HEK293T (cell line): ENCODE measurements around the gene TMED9.
"Not testable (repeated sequence)": the region's sequence is repeated elsewhere in the genome, so short reads cannot be mapped to it uniquely, and the experiment has no call there.

Experiments used
- BHLHE40 ChIP-seq: fragments of 450-650 bp; IDR thresholded peaks from 2 replicates; pipeline ENCODE4 v1.6.1; 2016; ENCODE audit warnings: mild to moderate bottlenecking, moderate library complexity, borderline replicate concordance
- ELF4 ChIP-seq: fragments of 450-650 bp; IDR thresholded peaks from 2 replicates; pipeline ENCODE4 v1.6.1; 2017; ENCODE audit warnings: antibody characterized with exemption
- FOXA1 ChIP-seq: fragments of 450-650 bp; IDR thresholded peaks from 2 replicates; pipeline ENCODE4 v1.6.1; 2016; ENCODE audit warnings: mild to moderate bottlenecking
- FOXK2 ChIP-seq: fragments of 450-650 bp; IDR thresholded peaks from 2 replicates; pipeline ENCODE4 v1.6.1; 2016; ENCODE audit warnings: mild to moderate bottlenecking
- FOXM1 ChIP-seq: fragments of 450-650 bp; IDR thresholded peaks from 2 replicates; pipeline ENCODE4 v1.6.1; 2017; ENCODE audit warnings: mild to moderate bottlenecking, borderline replicate concordance
- HDGF ChIP-seq: fragments of 450-650 bp; IDR thresholded peaks from 2 replicates; pipeline ENCODE4 v1.6.1; 2017; ENCODE audit warnings: antibody characterized with exemption, borderline replicate concordance
- NFRKB ChIP-seq: fragments of 450-650 bp; IDR thresholded peaks from 2 replicates; pipeline ENCODE4 v1.6.1; 2016; ENCODE audit warnings: mild to moderate bottlenecking, moderate library complexity
- PKNOX1 ChIP-seq: fragments of 450-650 bp; IDR thresholded peaks from 2 replicates; pipeline ENCODE4 v1.6.1; 2016
- SP1 ChIP-seq: fragments of 450-650 bp; IDR thresholded peaks from 2 replicates; pipeline ENCODE4 v1.6.1; 2017
- SUZ12 ChIP-seq: fragments of 450-650 bp; IDR thresholded peaks from 2 replicates; pipeline ENCODE4 v1.6.1; 2016; ENCODE audit warnings: mild to moderate bottlenecking
- TARDBP ChIP-seq: fragments of 450-650 bp; IDR thresholded peaks from 2 replicates; pipeline ENCODE4 v1.6.1; 2016
- ZNF384 ChIP-seq: fragments of 450-650 bp; IDR thresholded peaks from 2 replicates; pipeline ENCODE4 v1.6.1; 2016

- TF ChIP-seq ELF4, NFRKB, BHLHE40, SP1, PKNOX1, HDGF, FOXM1, SUZ12, FOXA1, FOXK2, ZNF384, TARDBP: not testable (repeated sequence)
These were observed 38.2 kb downstream of the TMED9 start for GRCh38 chr5:177630186-177630585.
